Chondrocyte (in vitro differentiated cells): Measurements from ENCODE around the gene SEMA6B. TPM values are rescaled to one million over a fixed set of nuclear protein-coding genes. Genes with fewer than 3 reads are reported as not detected.

ENCODE experiments used
- DNase-seq: peaks from one replicate; pipeline ENCODE4 v3.0.0; 2021; ENCODE audit warnings: mixed read lengths, low spot score
- H3K27ac Mint-ChIP-seq: one replicate; pipeline ENCODE4 v1.8.0; 2021; ENCODE audit warnings: mild to moderate bottlenecking, moderate library complexity, mixed read lengths; ENCODE audit not compliant: unreplicated experiment
- H3K27me3 Mint-ChIP-seq: 2 replicates; pipeline ENCODE4 v1.8.0; 2021; ENCODE audit warnings: low read depth, mixed read lengths
- H3K36me3 Mint-ChIP-seq: 2 replicates; pipeline ENCODE4 v1.8.0; 2021; ENCODE audit warnings: low read depth, mixed read lengths
- H3K4me1 Mint-ChIP-seq: 2 replicates; pipeline ENCODE4 v1.8.0; 2021; ENCODE audit warnings: low read depth, mild to moderate bottlenecking, mixed read lengths
- H3K4me3 Mint-ChIP-seq: one replicate; pipeline ENCODE4 v1.8.0; 2021; ENCODE audit warnings: mild to moderate bottlenecking, moderate library complexity, mixed read lengths; ENCODE audit not compliant: unreplicated experiment
- H3K9me3 Mint-ChIP-seq: 2 replicates; pipeline ENCODE4 v1.8.0; 2021; ENCODE audit warnings: low read depth, mixed read lengths
- total RNA-seq: library from RNA; stranded (reverse); gene quantifications from 3 replicates; pipeline ENCODE4 v1.2.1, GENCODE V29; 2021
- TF ChIP-seq, protein P1 (sequence below): fragments of 200-600 bp; sonication (generic); IDR thresholded peaks from 2 replicates; pipeline ENCODE4 v1.5.0; 2021; ENCODE audit warnings: antibody characterized with exemption, mild to moderate bottlenecking, moderate library complexity

The SEMA6B gene
- total RNA-seq, 1 donor from 2014 or later, result 4.2 TPM

GRCh38 chr19:4524808-4525562, 34.5 kb downstream of the SEMA6B start:
- H3K27me3 Mint-ChIP-seq, result peaks cover 6% of the 10 kb centered on the region
- no peak overlapping the region for H3K27ac Mint-ChIP-seq
- H3K36me3 Mint-ChIP-seq, result no peaks in the 10 kb centered on the region
- TF ChIP-seq, protein P1, sequence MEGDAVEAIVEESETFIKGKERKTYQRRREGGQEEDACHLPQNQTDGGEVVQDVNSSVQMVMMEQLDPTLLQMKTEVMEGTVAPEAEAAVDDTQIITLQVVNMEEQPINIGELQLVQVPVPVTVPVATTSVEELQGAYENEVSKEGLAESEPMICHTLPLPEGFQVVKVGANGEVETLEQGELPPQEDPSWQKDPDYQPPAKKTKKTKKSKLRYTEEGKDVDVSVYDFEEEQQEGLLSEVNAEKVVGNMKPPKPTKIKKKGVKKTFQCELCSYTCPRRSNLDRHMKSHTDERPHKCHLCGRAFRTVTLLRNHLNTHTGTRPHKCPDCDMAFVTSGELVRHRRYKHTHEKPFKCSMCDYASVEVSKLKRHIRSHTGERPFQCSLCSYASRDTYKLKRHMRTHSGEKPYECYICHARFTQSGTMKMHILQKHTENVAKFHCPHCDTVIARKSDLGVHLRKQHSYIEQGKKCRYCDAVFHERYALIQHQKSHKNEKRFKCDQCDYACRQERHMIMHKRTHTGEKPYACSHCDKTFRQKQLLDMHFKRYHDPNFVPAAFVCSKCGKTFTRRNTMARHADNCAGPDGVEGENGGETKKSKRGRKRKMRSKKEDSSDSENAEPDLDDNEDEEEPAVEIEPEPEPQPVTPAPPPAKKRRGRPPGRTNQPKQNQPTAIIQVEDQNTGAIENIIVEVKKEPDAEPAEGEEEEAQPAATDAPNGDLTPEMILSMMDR, result peak; percentile 81
- H3K4me3 Mint-ChIP-seq, result no peak overlapping the region
- no peaks in the 10 kb centered on the region for H3K9me3 Mint-ChIP-seq
- peaks cover 12% of the 10 kb centered on the region for H3K4me1 Mint-ChIP-seq
- DNase-seq, result peak; percentile 91

DNA sequence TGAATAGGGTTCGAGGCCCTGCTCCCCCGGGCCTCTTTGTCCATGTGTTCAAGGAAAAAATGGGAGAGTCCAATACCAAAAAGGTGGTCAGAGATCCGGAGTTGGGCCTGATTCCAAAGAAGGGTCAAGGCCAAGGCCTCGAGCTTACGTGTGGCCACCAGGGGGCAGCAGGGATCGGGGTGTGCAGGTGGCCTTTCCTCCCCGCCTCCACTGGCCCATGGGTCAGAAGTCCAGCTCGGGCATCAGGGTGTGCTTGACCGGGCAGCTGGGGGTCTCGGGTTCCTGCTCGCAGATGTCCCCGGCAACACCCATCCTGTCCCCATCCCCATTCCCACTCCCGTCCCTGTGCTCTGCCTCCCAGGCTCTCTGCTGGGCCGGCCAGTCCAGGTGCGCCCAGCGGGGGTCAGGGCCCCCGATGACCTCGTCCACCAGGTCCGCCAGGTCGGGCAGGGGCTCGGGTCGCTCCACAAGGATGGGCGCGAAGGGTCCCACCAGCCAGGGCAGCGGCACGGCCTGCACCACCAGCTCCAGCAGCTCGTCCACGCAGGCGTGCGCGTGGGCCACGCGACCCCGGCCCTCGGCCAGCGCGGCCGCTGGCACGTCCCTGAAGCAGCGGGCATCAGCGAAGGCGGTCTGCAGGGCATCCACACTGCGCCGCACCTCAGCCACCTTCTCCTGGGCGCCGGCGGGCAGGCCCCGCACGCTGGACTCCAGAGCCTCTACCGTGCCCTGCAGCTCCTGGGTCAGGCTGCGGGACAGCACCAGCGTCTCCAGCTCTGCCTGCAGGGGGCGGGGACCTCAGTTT, 36.0 kb downstream of the SEMA6B start:
- TF ChIP-seq, protein P1, result peak; percentile 80
- H3K9me3 Mint-ChIP-seq, result no peaks in the 10 kb centered on the region
- H3K27ac Mint-ChIP-seq, result no peak overlapping the region
- no peak overlapping the region for H3K4me3 Mint-ChIP-seq
- H3K36me3 Mint-ChIP-seq, result no peaks in the 10 kb centered on the region
- peak; percentile 90 for DNase-seq
- H3K27me3 Mint-ChIP-seq, result peaks cover 2% of the 10 kb centered on the region
- H3K4me1 Mint-ChIP-seq, result peaks cover 17% of the 10 kb centered on the region

- Mint-ChIP-seq H3K4me1 (peaks cover 17% of the 10 kb centered on the region), H3K27me3 (peaks cover 1% of the 10 kb centered on the region), H3K9me3 (no peaks in the 10 kb centered on the region), H3K4me3 (no peak overlapping the region), H3K36me3 (no peaks in the 10 kb centered on the region), H3K27ac (no peak overlapping the region)
- DNase-seq, result no peak
- TF ChIP-seq, protein P1, result no peak
These were observed 37.0 kb downstream of the SEMA6B start for GRCh38 chr19:4522291-4523002.

GRCh38 chr19:4521888-4522242, 37.6 kb downstream of the SEMA6B start:
- Mint-ChIP-seq H3K36me3 (no peaks in the 10 kb centered on the region), H3K27me3 (peaks cover 1% of the 10 kb centered on the region), H3K9me3 (no peaks in the 10 kb centered on the region), H3K4me3 (no peak overlapping the region), H3K4me1 (peaks cover 17% of the 10 kb centered on the region), H3K27ac (no peak overlapping the region)
- no peak for DNase-seq
- TF ChIP-seq, protein P1, result no peak
